Measurements from ENCODE around the gene KSR1.
"Not testable (repeated sequence)": the region's sequence is repeated elsewhere in the genome, so short reads cannot be mapped to it uniquely, and the experiment has no call there.

KSR1 gene

GRCh38 chr17:27669136-27669535, 212.9 kb downstream of the KSR1 start:
- no peak for DNase-seq

GRCh38 chr17:27669850-27670249, 213.6 kb downstream of the KSR1 start:
- DNase-seq, result no peak

GRCh38 chr17:27670791-27671590, 214.7 kb downstream of the KSR1 start:
- no peak for DNase-seq

GRCh38 chr17:27671591-27671910, 215.3 kb downstream of the KSR1 start:
- DNase-seq, result no peak

- not testable (repeated sequence) for DNase-seq
These were observed 215.8 kb downstream of the KSR1 start for GRCh38 chr17:27671977-27672480.

- DNase-seq, result no peak
These were observed 218.1 kb downstream of the KSR1 start for GRCh38 chr17:27674335-27674734.
